Cerebellar cortex (tissue), 1 donor: Measurements from ENCODE around the gene GPATCH8.
A peak's percentile ranks its signal among the peaks of the same experiment; 100 is the strongest.

Experiments
- DNase-seq: peaks from one replicate; pipeline ENCODE4 v3.0.0-alpha.2; 2015; ENCODE audit warnings: low spot score

Gene GPATCH8

GRCh38 chr17:44503147-44504029 is at the start of gene GPATCH8:
TSS of gene GPATCH8 (minus strand) at chr17:44503406. CDS start at chr17:44503370, 36 bp downstream.
- DNase-seq: peak; percentile 89

GRCh38 chr17:44552361-44552760 is 49.2 kb upstream of the GPATCH8 start:
- DNase-seq: no peak

- no peak for DNase-seq
Observed at GRCh38 chr17:44549686-44550085, 46.5 kb upstream of the GPATCH8 start.

- DNase-seq: no peak
Observed at GRCh38 chr17:44548376-44549230, 45.4 kb upstream of the GPATCH8 start.

GRCh38 chr17:44547625-44548267 is 44.5 kb upstream of the GPATCH8 start:
- DNase-seq: no peak

- DNase-seq: no peak
Observed at GRCh38 chr17:44546671-44547606, 43.7 kb upstream of the GPATCH8 start.

GRCh38 chr17:44543905-44544523 is 40.8 kb upstream of the GPATCH8 start:
- no peak for DNase-seq

- DNase-seq: peak; percentile 93
Observed at GRCh38 chr17:44543213-44543904, 40.2 kb upstream of the GPATCH8 start.

- peak; percentile 46 for DNase-seq
Observed at GRCh38 chr17:44541884-44542581, 38.8 kb upstream of the GPATCH8 start.

- DNase-seq: peak; percentile 3
Observed at GRCh38 chr17:44540246-44541084, 37.3 kb upstream of the GPATCH8 start.

GRCh38 chr17:44539673-44540072 is 36.5 kb upstream of the GPATCH8 start:
- DNase-seq: peak; percentile 10

GRCh38 chr17:44537922-44538321 is 34.7 kb upstream of the GPATCH8 start:
- DNase-seq: peak; percentile 6

GRCh38 chr17:44536090-44536953 is 33.1 kb upstream of the GPATCH8 start:
- peak; percentile 73 for DNase-seq

- peak; percentile 89 for DNase-seq
Observed at GRCh38 chr17:44533533-44534246, 30.5 kb upstream of the GPATCH8 start.

- DNase-seq: peak; percentile 3
Observed at GRCh38 chr17:44530896-44531418, 27.8 kb upstream of the GPATCH8 start.

- no peak for DNase-seq
Observed at GRCh38 chr17:44529864-44530263, 26.7 kb upstream of the GPATCH8 start.

GRCh38 chr17:44527954-44528353 is 24.7 kb upstream of the GPATCH8 start:
- DNase-seq: no peak
